Dedifferentiated amniotic fluid mesenchymal stem cell (primary cell): Measurements from ENCODE around the gene RASSF1.
"Not testable (repeated sequence)": the region's sequence is repeated elsewhere in the genome, so short reads cannot be mapped to it uniquely, and the experiment has no call there.

Experiments used
- DNase-seq: peaks from one replicate; pipeline ENCODE4 v3.0.0-alpha.2; 2016; ENCODE audit errors: extremely low spot score

Gene RASSF1

DNA sequence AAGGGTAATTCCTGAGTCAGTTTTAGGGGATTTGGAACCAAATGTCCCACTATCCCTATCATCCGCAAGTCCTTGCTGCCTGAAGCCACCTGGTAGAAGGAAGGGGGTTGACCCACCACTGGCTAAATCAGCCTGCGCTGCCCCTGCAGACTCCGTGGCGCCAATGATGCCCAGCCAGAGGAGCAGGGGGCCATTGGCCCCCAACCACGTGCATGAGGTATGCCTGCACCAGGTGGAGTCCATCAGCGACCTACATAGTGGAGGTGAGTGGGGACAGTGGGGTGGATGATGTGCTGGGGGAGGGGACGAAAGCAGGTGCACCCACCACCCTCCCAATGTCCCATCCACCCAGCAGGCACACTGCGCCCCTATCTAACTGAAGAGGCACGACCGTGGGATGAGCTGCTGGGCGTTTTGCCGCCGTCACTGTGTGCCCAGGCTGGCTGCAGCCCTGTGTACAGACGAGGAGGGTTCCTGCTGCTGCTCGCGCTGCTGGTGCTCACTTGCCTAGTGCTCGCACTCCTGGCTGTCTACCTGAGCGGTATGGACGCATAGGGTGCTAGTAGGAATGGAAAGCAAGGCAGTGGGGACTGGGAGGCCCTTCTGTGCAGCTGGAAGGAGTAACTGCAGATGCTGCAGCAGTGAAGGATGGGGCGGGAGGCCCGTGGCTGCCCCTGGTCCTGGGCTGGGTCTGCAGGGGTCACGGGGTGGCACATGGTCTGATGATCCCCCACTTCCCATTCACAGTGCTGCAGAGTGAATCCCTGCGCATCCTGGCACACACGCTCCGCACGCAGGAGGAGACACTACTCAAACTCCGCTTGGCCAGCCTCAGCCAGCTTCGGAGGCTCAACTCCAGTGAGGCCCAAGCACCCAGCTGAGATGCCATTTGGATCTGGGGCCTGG, 54.1 kb downstream of the RASSF1 start:
- no peak for DNase-seq

DNA sequence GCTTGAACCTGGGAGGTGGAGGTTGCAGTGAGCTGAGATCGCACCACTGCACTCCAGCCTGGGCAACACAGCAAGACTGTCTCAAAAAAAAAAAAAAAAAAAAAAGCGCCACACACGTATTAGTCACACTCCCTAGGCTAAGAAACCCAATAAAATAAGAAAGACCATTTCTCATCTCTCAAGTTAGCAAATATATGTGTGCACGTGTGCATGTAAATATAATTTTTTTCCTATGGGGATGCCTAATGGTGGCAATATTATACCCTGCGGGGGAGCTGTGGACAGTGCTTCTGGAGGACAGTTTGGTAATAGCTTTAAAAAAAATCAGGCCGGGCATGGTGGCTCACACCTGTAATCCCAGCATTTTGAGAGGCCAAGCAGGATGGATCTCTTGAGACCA, 56.5 kb downstream of the RASSF1 start:
- not testable (repeated sequence) for DNase-seq
